IgD-negative memory B cell (primary cell): ENCODE results near the gene PGAP3. TPM values are rescaled to one million over a fixed set of nuclear protein-coding genes. Genes with fewer than 3 reads are reported as not detected.

Source experiments
- H3K27ac Mint-ChIP-seq, 3 donors: one replicate each; pipeline ENCODE4 v1.8.0; 2020 to 2022; ENCODE audit warnings: mild to moderate bottlenecking in 3 of 3, mixed read lengths in 3 of 3, moderate library complexity in 1 of 3
- H3K27me3 Mint-ChIP-seq: one replicate; pipeline ENCODE4 v1.8.0; 2021; ENCODE audit warnings: mixed read lengths
- H3K36me3 Mint-ChIP-seq: one replicate; pipeline ENCODE4 v1.8.0; 2020; ENCODE audit warnings: mild to moderate bottlenecking, mixed read lengths
- H3K4me1 Mint-ChIP-seq, 3 donors: one replicate each; pipeline ENCODE4 v1.8.0; 2020 to 2022; ENCODE audit warnings: mixed read lengths in 3 of 3, mild to moderate bottlenecking in 1 of 3
- H3K4me3 Mint-ChIP-seq, 4 donors: one replicate each; pipeline ENCODE4 v1.8.0; 2020 to 2022; ENCODE audit warnings: mild to moderate bottlenecking in 4 of 4, mixed read lengths in 4 of 4, moderate library complexity in 3 of 4
- H3K9me3 Mint-ChIP-seq, 3 donors: one replicate each; pipeline ENCODE4 v1.8.0; 2020 to 2021; ENCODE audit warnings: mixed read lengths in 3 of 3, mild to moderate bottlenecking in 1 of 3
- polyA plus RNA-seq: library from polyadenylated mRNA; unstranded; fragments of 300-500 nt; fragmentation: Illumina TruSeq; gene quantifications from one replicate; pipeline ENCODE4 v1.2.3, GENCODE V29; 2021

The PGAP3 gene
- polyA plus RNA-seq, 1 donor from 2014 or later, result 15.6 TPM

GRCh38 chr17:39639043-39639442 lies 48.8 kb downstream of the PGAP3 start:
- Mint-ChIP-seq H3K9me3 (no peaks in the 10 kb centered on the region), H3K36me3 (peaks cover 3% of the 10 kb centered on the region), H3K27ac (no peak overlapping the region), H3K4me3 (peak overlapping the region in 2 of 4 donors; percentile 70 to 86), H3K4me1 (peaks cover 34 to 48% (median 38%) of the 10 kb centered on the region in 3 donors), H3K27me3 (no peaks in the 10 kb centered on the region)

- Mint-ChIP-seq H3K36me3 (no peaks in the 10 kb centered on the region), H3K4me1 (peaks cover 34 to 45% (median 38%) of the 10 kb centered on the region in 3 donors), H3K27ac (peak overlapping the region; percentile 20 to 88 (median 82)), H3K4me3 (peak overlapping the region; percentile 70 to 97 (median 94)), H3K9me3 (no peaks in the 10 kb centered on the region), H3K27me3 (no peaks in the 10 kb centered on the region)
Observed at GRCh38 chr17:39638317-39638716, 49.5 kb downstream of the PGAP3 start.

DNA sequence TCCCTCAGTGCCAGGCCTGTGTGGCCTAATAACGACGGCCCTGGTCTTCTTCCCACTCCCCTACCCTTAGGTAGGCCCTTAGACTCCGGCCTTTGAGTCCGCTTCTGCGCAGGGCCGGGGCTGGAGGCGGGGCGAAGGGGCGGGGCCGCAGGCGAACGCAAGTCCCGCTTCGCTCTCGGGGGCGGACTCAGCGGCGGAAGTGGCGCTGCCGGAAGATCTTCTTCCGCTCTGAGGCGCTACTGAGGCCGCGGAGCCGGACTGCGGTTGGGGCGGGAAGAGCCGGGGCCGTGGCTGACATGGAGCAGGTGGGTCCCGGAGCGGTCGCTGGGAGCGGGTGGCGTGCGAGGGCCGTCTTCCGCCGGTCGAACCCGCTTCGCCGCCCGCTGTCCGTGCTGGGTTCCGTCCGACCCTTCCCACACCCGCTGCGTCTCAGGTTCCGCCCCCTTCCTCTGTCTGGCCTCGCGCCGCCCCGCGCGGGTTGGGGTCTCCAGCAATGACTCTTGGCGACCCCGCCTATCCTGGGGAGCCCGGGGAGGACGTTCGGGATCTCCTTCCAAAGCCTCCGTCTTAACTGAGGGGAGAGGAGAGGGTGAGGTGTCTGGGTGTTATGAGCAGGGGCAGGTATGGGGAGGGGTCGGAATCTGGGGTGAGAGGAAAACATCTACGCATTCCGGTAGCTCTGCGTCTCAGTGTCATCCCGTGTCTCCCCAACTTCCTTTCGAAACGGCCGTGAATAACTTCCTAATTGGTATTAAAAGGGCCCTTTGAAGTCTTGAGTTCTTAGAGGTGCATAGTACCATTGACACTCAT lies 50.7 kb downstream of the PGAP3 start, which contains the start of gene STARD3:
TSS of gene STARD3 (plus strand) at position 218 of the 810 bp plus-strand sequence. CDS start 16,388 bp downstream, outside the sequence.
- H3K9me3 Mint-ChIP-seq, result no peaks in the 10 kb centered on the region
- H3K27me3 Mint-ChIP-seq, result no peaks in the 10 kb centered on the region
- peak within 1 kb of the TSS; percentile 20 to 90 (median 88) for H3K27ac Mint-ChIP-seq
- peaks cover 31 to 41% (median 34%) of the 10 kb centered on the region in 3 donors for H3K4me1 Mint-ChIP-seq
- peak within 1 kb of the TSS; percentile 70 to 97 (median 94) for H3K4me3 Mint-ChIP-seq
- H3K36me3 Mint-ChIP-seq, result no peaks in the 10 kb centered on the region

DNA sequence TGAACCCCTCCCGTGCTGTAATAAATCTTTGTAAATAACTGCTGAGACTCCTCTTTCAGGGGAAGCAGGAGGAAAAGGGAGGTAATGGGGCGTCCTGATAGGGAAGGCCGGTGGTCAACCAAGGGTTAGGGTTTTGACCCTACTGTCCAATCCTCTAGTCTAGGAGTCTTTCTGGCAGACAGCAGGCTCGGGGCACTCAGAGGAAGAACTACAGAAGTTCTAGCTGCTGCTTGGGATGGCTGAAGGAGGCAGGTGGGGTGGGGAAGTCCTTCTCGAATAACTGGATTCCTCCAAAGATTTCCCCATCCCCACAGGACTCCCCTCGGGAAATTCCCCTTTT lies 51.3 kb downstream of the PGAP3 start:
- H3K9me3 Mint-ChIP-seq, result no peaks in the 10 kb centered on the region
- H3K4me1 Mint-ChIP-seq, result peaks cover 31 to 36% (median 34%) of the 10 kb centered on the region in 3 donors
- H3K27ac Mint-ChIP-seq, result peak overlapping the region; percentile 20 to 90 (median 88)
- H3K36me3 Mint-ChIP-seq, result peaks cover 2% of the 10 kb centered on the region
- H3K27me3 Mint-ChIP-seq, result no peaks in the 10 kb centered on the region
- H3K4me3 Mint-ChIP-seq, result peak overlapping the region; percentile 70 to 97 (median 94)

- peaks cover 2% of the 10 kb centered on the region for H3K27me3 Mint-ChIP-seq
- H3K9me3 Mint-ChIP-seq, result no peaks in the 10 kb centered on the region
- peak overlapping the region in 3 of 4 donors; percentile 70 to 97 (median 90) for H3K4me3 Mint-ChIP-seq
Observed at GRCh38 chr17:39635614-39636176, 52.2 kb downstream of the PGAP3 start.

DNA sequence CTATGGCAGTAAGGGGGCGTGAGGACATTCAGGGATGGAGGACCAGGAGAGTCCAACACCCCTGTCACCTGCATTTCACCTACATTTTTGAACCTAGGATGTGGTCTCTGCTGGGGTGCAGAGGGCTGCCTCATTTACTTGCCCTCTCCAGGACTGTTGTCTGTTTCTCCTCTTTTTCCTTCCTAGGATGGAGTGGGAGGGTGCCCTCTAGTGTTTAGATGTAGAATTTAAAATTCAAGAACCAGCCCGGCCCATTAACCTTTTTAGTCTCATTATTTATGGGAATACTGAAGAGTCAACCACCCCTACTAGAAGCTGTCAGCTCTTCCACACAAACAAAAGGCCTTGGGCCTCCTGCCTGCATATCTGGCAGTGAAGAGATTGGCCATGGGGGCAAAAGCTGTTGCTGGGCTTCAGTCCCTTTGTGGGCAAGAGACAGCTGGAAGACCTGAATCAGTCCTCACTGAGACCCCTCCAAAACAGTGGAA lies 53.4 kb downstream of the PGAP3 start:
- Mint-ChIP-seq H3K27me3 (peaks cover 3% of the 10 kb centered on the region), H3K9me3 (no peaks in the 10 kb centered on the region), H3K27ac (peak overlapping the region in 2 of 3 donors; percentile 23 to 79), H3K4me3 (peak overlapping the region in 1 of 4 donors; percentile 82), H3K4me1 (peaks cover 25 to 29% (median 28%) of the 10 kb centered on the region in 3 donors), H3K36me3 (peaks cover 2% of the 10 kb centered on the region)

More at GRCh38 chr17:39635614-39636176, 52.2 kb downstream of the PGAP3 start:
- H3K36me3 Mint-ChIP-seq, result peaks cover 2% of the 10 kb centered on the region
- H3K27ac Mint-ChIP-seq, result peak overlapping the region in 2 of 3 donors; percentile 51 to 88
- H3K4me1 Mint-ChIP-seq, result peaks cover 31 to 35% (median 32%) of the 10 kb centered on the region in 3 donors

- H3K27me3 Mint-ChIP-seq, result peaks cover 5% of the 10 kb centered on the region
- peaks cover 19 to 23% (median 23%) of the 10 kb centered on the region in 3 donors for H3K4me1 Mint-ChIP-seq
- H3K36me3 Mint-ChIP-seq, result peaks cover 2% of the 10 kb centered on the region
- H3K4me3 Mint-ChIP-seq, result peak overlapping the region in 1 of 4 donors; percentile 52
- no peaks in the 10 kb centered on the region for H3K9me3 Mint-ChIP-seq
- peak overlapping the region in 1 of 3 donors; percentile 86 for H3K27ac Mint-ChIP-seq
Observed at GRCh38 chr17:39633570-39634183, 54.2 kb downstream of the PGAP3 start.

- Mint-ChIP-seq H3K27me3 (peaks cover 7% of the 10 kb centered on the region), H3K4me3 (no peak overlapping the region), H3K4me1 (peaks cover 10 to 13% (median 11%) of the 10 kb centered on the region in 3 donors), H3K9me3 (no peaks in the 10 kb centered on the region), H3K36me3 (peaks cover 2% of the 10 kb centered on the region), H3K27ac (no peak overlapping the region)
Observed at GRCh38 chr17:39632153-39632941, 55.5 kb downstream of the PGAP3 start.

GRCh38 chr17:39631403-39631802 lies 56.5 kb downstream of the PGAP3 start:
- Mint-ChIP-seq H3K4me1 (peaks cover 7 to 11% (median 8%) of the 10 kb centered on the region in 3 donors), H3K4me3 (peak overlapping the region in 1 of 4 donors; percentile 2), H3K27me3 (peaks cover 10% of the 10 kb centered on the region), H3K36me3 (peaks cover 2% of the 10 kb centered on the region), H3K27ac (no peak overlapping the region), H3K9me3 (no peaks in the 10 kb centered on the region)

DNA sequence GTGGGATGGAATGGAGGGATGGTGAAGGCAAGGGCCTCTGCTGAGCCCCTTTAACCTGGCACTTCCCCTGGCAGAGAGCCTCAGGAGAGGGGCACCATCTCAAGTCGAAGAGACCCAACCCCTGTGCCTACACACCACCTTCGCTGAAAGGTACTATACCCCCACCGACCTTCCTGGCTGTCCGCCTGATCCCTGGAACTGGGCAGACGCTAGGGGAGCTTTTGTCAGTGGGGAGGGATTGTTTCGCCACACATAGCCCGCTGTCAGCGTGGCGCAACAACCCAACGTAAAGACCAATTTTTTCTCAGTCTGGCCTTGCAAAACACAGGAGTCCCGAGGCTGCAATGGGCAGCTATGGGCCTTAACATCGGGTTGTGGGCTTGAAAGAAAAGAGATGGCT lies 58.0 kb downstream of the PGAP3 start:
- Mint-ChIP-seq H3K27me3 (peaks cover 19% of the 10 kb centered on the region), H3K36me3 (peaks cover 2% of the 10 kb centered on the region)

GRCh38 chr17:39629494-39629880 lies 58.4 kb downstream of the PGAP3 start:
- Mint-ChIP-seq H3K27me3 (peaks cover 21% of the 10 kb centered on the region), H3K9me3 (no peaks in the 10 kb centered on the region), H3K4me3 (no peak overlapping the region), H3K4me1 (peaks cover 4 to 7% (median 5%) of the 10 kb centered on the region in 3 donors), H3K36me3 (peaks cover 2% of the 10 kb centered on the region), H3K27ac (no peak overlapping the region)

More for the DNA sequence above, 58.0 kb downstream of the PGAP3 start:
- H3K4me1 Mint-ChIP-seq, result peaks cover 5 to 7% (median 6%) of the 10 kb centered on the region in 3 donors
- no peak overlapping the region for H3K4me3 Mint-ChIP-seq
- H3K27ac Mint-ChIP-seq, result no peak overlapping the region
- no peaks in the 10 kb centered on the region for H3K9me3 Mint-ChIP-seq

DNA sequence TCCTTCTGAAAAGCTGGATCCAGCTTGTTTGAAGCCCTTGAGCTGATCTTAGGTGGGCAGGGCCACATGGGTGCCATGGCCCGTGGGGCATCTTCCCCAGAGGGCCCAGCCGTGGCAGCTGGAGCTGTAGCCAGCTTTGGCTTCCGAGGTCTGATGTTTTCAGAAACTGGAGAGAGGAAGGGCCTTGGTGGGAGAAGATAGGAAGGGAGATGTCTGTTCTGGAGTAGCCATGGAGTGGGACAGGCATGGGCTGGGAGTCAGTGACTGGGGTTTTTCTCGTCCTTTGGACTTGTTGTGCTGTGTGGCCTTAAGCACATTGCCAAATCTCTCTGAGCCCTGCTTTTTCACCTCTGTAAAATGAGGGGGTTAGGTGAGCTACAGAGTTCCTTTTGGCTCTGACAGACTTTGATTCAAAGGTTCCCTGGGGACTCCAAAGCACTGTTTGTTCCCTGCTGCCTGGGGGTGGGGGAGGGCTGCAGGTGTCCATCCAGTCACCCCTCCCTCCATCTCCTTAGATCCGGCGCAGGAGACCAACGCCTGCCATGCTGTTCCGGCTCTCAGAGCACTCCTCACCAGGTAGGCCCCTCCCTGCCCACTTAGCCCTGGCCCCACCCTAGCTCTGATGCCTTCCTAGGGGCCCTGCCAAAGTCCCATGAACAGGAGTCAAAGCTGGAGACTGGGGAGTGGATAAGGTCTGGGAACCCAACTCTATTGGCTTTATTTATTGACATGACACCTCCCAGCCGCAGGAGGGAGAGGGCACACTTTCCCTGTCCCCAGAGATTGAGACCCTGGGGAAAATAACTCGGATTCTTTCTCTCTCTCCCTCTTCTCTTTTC lies 59.0 kb downstream of the PGAP3 start:
- H3K4me1 Mint-ChIP-seq, result peaks cover 0 to 5% (median 3%) of the 10 kb centered on the region in 3 donors
- no peak overlapping the region for H3K27ac Mint-ChIP-seq
- no peaks in the 10 kb centered on the region for H3K9me3 Mint-ChIP-seq
- peaks cover 21% of the 10 kb centered on the region for H3K27me3 Mint-ChIP-seq
- H3K36me3 Mint-ChIP-seq, result peaks cover 2% of the 10 kb centered on the region
- H3K4me3 Mint-ChIP-seq, result no peak overlapping the region

- H3K27me3 Mint-ChIP-seq, result peaks cover 21% of the 10 kb centered on the region
- no peak overlapping the region for H3K27ac Mint-ChIP-seq
- no peaks in the 10 kb centered on the region for H3K9me3 Mint-ChIP-seq
- H3K4me3 Mint-ChIP-seq, result no peak overlapping the region
- H3K4me1 Mint-ChIP-seq, result peaks cover 5 to 12% (median 5%) of the 10 kb centered on the region in 3 donors
- H3K36me3 Mint-ChIP-seq, result peaks cover 2% of the 10 kb centered on the region
Observed at GRCh38 chr17:39627712-39628516, 59.9 kb downstream of the PGAP3 start.
